ENCODE results near the gene CACNA1S. TPM values are rescaled to one million over a fixed set of nuclear protein-coding genes. Genes with fewer than 3 reads are reported as not detected.

CACNA1S gene
- total RNA-seq, 1 experiment from 2014 or later, result not detected

- no TSS peak for BruUV-seq (replicated peaks)
- Histone ChIP-seq H3K27me3 (replicated peaks; ENCODE audit: insufficient read depth, low read depth, low read length, poor library complexity) (no peaks in the 10 kb centered on the region), H3K4me1 (ENCODE audit: insufficient read depth, low read length, poor library complexity, severe bottlenecking) (no peaks in the 10 kb centered on the region), H3K27ac (ENCODE audit: low read depth, low read length, poor library complexity, severe bottlenecking) (no peak overlapping the region), H3K36me3 (ENCODE audit: insufficient read depth, low read length, poor library complexity, severe bottlenecking) (no peaks in the 10 kb centered on the region), H3K4me3 (ENCODE audit: low read depth, low read length, poor library complexity, severe bottlenecking) (no peak overlapping the region), H3K9me3 (ENCODE audit: low read depth, low read length, poor library complexity, severe bottlenecking) (no peaks in the 10 kb centered on the region)
- TF ChIP-seq, protein P1, sequence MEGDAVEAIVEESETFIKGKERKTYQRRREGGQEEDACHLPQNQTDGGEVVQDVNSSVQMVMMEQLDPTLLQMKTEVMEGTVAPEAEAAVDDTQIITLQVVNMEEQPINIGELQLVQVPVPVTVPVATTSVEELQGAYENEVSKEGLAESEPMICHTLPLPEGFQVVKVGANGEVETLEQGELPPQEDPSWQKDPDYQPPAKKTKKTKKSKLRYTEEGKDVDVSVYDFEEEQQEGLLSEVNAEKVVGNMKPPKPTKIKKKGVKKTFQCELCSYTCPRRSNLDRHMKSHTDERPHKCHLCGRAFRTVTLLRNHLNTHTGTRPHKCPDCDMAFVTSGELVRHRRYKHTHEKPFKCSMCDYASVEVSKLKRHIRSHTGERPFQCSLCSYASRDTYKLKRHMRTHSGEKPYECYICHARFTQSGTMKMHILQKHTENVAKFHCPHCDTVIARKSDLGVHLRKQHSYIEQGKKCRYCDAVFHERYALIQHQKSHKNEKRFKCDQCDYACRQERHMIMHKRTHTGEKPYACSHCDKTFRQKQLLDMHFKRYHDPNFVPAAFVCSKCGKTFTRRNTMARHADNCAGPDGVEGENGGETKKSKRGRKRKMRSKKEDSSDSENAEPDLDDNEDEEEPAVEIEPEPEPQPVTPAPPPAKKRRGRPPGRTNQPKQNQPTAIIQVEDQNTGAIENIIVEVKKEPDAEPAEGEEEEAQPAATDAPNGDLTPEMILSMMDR (conservative IDR thresholded peaks at IDR 0.05; ENCODE audit: low read depth, low read length), result no peak
- intact Hi-C loops (cut with micrococcal nuclease; ENCODE audit: unreplicated experiment), result no loop called here
- DNase-seq (ENCODE audit: low spot score), result no peak
- ChIA-PET POLR2A (ENCODE audit: low non-redundant PET) (no interaction called here), CTCF (no interaction called here)
Observed at GRCh38 chr1:201054091-201054543, 58.1 kb downstream of the CACNA1S start.

GRCh38 chr1:201053155-201053860, 58.9 kb downstream of the CACNA1S start:
- no peak overlapping the region for H3K27ac ChIP-seq (ENCODE audit: low read depth, low read length, poor library complexity, severe bottlenecking)
- H3K4me3 ChIP-seq (ENCODE audit: low read depth, low read length, poor library complexity, severe bottlenecking), result no peak overlapping the region
- TF ChIP-seq, protein P1 (conservative IDR thresholded peaks at IDR 0.05; ENCODE audit: low read depth, low read length), result no peak
- TF ChIP-seq EZH2 (IDR thresholded peaks at IDR 0.05; ENCODE audit: borderline replicate concordance, low read depth, low read length, poor library complexity, severe bottlenecking), result no peak
- CTCF ChIA-PET, result no interaction called here
- DNase-seq (ENCODE audit: low spot score), result no peak
- no peaks in the 10 kb centered on the region for H3K9me3 ChIP-seq (ENCODE audit: low read depth, low read length, poor library complexity, severe bottlenecking)
- no peaks in the 10 kb centered on the region for H3K4me1 ChIP-seq (ENCODE audit: insufficient read depth, low read length, poor library complexity, severe bottlenecking)
- POLR2A ChIA-PET (ENCODE audit: low non-redundant PET), result no interaction called here
- no peaks in the 10 kb centered on the region for H3K36me3 ChIP-seq (ENCODE audit: insufficient read depth, low read length, poor library complexity, severe bottlenecking)
- peaks cover 4% of the 10 kb centered on the region for H3K27me3 ChIP-seq (replicated peaks; ENCODE audit: insufficient read depth, low read depth, low read length, poor library complexity)
- BruUV-seq (replicated peaks), result no TSS peak
- intact Hi-C loops (cut with micrococcal nuclease; ENCODE audit: unreplicated experiment), result no loop called here

DNA sequence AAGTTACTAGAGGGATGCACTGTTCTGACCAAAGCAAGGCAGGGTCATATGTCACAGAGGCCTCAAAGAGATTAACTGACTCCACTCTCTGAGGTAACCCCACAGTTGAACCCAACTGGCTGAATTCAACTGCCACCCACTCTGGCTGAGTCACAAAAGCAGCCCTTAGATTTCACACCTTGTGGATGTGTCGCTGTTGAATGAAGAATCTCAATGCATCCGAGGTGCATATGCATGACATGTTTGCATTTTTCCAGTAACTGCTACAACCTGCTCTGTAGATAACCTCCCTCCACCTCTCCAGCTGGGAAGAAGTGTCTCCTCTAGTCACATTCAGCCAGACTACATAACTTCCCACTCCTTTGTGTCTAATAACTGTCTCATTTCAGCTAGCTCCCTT, 60.8 kb downstream of the CACNA1S start:
- BruUV-seq (replicated peaks), result no TSS peak
- POLR2A ChIA-PET (ENCODE audit: low non-redundant PET), result interaction anchor here (0.6 kb wide), 1 partner anchor 9 kb away, joined by 3 read pairs; no protein-coding TSS in a partner anchor
- TF ChIP-seq, protein P1 (conservative IDR thresholded peaks at IDR 0.05; ENCODE audit: low read depth, low read length), result no peak
- no peak for TF ChIP-seq EZH2 (IDR thresholded peaks at IDR 0.05; ENCODE audit: borderline replicate concordance, low read depth, low read length, poor library complexity, severe bottlenecking)
- no peaks in the 10 kb centered on the region for H3K4me1 ChIP-seq (ENCODE audit: insufficient read depth, low read length, poor library complexity, severe bottlenecking)
- DNase-seq (ENCODE audit: low spot score), result no peak
- intact Hi-C loops (cut with micrococcal nuclease; ENCODE audit: unreplicated experiment), result no loop called here
- no peak overlapping the region for H3K4me3 ChIP-seq (ENCODE audit: low read depth, low read length, poor library complexity, severe bottlenecking)
- H3K36me3 ChIP-seq (ENCODE audit: insufficient read depth, low read length, poor library complexity, severe bottlenecking), result no peaks in the 10 kb centered on the region
- H3K27me3 ChIP-seq (replicated peaks; ENCODE audit: insufficient read depth, low read depth, low read length, poor library complexity), result peaks cover 6% of the 10 kb centered on the region
- CTCF ChIA-PET, result no interaction called here
- H3K9me3 ChIP-seq (ENCODE audit: low read depth, low read length, poor library complexity, severe bottlenecking), result no peaks in the 10 kb centered on the region
- no peak overlapping the region for H3K27ac ChIP-seq (ENCODE audit: low read depth, low read length, poor library complexity, severe bottlenecking)

Measured in A673 (cell line).